Right atrium auricular region (tissue), 2 donors: ENCODE measurements around the gene EPHA7. TPM values are rescaled to one million over a fixed set of nuclear protein-coding genes. Genes with fewer than 3 reads are reported as not detected.

ENCODE experiments used
- DNase-seq: peaks from one replicate; pipeline ENCODE4 v3.0.0-alpha.2; 2019; ENCODE audit warnings: low spot score
- H3K27ac ChIP-seq, 2 donors: fragments of 200-600 bp; sonication (generic); 1 replicate in 1 of 2; 2 replicates in 1 of 2; pipeline ENCODE4 v1.5.1; 2016 to 2019
- H3K27me3 ChIP-seq, 2 donors: fragments of 200-600 bp; sonication (generic); one replicate each; pipeline versions ENCODE4 v1.5.1 to v1.6.0; 2017 to 2019
- H3K36me3 ChIP-seq: fragments of 200-600 bp; sonication (generic); one replicate; pipeline ENCODE4 v1.5.1; 2016
- H3K4me1 ChIP-seq, 2 donors: fragments of 200-600 bp; sonication (generic); one replicate each; pipeline versions ENCODE4 v1.5.1 to v1.6.0; 2017 to 2019
- H3K4me3 ChIP-seq, 2 donors: fragments of 200-600 bp; sonication (generic); 1 replicate in 1 of 2; 2 replicates in 1 of 2; pipeline ENCODE4 v1.5.1; 2017 to 2019; ENCODE audit warnings: mild to moderate bottlenecking in 1 of 2, moderate library complexity in 1 of 2
- H3K9me3 ChIP-seq, 2 donors: fragments of 200-600 bp; sonication (generic); one replicate each; pipeline ENCODE4 v1.5.1; 2019
- total RNA-seq, 2 donors: library from RNA; depleted of rRNA; stranded (reverse); fragments of >200 nt; gene quantifications; one replicate each; pipeline ENCODE4 v1.1.0, GENCODE V29; 2016
- TF ChIP-seq, protein P1 (sequence below), 2 donors: fragments of 200-600 bp; sonication (generic); IDR thresholded peaks; one replicate each; pipeline ENCODE4 v1.5.1; 2019; ENCODE audit warnings: antibody characterized with exemption in 2 of 2

The EPHA7 gene
- total RNA-seq, 2 donors from 2014 or later = 8.4 to 8.8 TPM

DNA sequence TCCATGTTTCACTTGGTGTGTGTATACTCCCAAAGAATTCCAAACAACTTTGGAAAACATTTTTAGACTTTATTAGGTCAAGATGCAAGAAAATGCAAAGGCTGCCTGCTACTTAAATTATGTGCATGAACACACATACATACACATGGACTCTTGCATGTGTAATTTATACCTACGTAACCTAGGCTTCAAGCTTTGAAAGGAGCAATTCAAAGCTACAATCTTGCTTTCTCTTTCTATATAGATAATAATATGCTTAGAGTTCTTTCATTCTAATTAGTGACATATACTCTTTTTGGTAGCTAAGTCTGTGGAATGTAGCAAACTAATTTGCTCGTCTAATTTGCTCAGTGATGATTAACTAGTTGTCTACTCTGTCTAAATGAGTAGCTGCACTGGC lies 146.5 kb downstream of the EPHA7 start:
- no peaks in the 10 kb centered on the region for H3K4me1 ChIP-seq
- H3K4me3 ChIP-seq = no peak overlapping the region
- H3K27me3 ChIP-seq = no peaks in the 10 kb centered on the region
- no peaks in the 10 kb centered on the region for H3K36me3 ChIP-seq
- no peak for DNase-seq
- TF ChIP-seq, protein P1, sequence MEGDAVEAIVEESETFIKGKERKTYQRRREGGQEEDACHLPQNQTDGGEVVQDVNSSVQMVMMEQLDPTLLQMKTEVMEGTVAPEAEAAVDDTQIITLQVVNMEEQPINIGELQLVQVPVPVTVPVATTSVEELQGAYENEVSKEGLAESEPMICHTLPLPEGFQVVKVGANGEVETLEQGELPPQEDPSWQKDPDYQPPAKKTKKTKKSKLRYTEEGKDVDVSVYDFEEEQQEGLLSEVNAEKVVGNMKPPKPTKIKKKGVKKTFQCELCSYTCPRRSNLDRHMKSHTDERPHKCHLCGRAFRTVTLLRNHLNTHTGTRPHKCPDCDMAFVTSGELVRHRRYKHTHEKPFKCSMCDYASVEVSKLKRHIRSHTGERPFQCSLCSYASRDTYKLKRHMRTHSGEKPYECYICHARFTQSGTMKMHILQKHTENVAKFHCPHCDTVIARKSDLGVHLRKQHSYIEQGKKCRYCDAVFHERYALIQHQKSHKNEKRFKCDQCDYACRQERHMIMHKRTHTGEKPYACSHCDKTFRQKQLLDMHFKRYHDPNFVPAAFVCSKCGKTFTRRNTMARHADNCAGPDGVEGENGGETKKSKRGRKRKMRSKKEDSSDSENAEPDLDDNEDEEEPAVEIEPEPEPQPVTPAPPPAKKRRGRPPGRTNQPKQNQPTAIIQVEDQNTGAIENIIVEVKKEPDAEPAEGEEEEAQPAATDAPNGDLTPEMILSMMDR (IDR thresholded peaks at IDR 0.05) = no peak
- no peak overlapping the region for H3K27ac ChIP-seq
- no peaks in the 10 kb centered on the region for H3K9me3 ChIP-seq

DNA sequence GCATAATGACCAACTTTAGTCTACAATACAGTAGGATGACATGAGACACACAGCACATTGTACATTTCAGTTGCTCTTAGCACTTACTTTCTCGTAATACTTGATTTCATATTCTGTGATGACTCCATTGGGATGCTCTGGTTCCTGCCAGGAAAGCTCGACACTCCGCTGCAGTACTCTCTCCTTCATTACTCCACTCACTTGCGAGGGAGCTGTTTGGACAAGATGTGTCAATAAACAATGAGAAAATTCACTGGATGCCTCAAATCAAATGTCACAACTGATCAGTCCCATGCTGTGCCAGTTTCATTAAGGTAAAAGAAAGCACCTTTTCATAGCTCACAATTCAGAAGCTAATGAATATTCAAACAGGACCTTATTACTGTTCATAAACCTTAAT lies 147.1 kb downstream of the EPHA7 start:
- H3K27ac ChIP-seq = no peak overlapping the region
- no peaks in the 10 kb centered on the region for H3K27me3 ChIP-seq
- no peaks in the 10 kb centered on the region for H3K4me1 ChIP-seq
- no peak for DNase-seq
- TF ChIP-seq, protein P1 (IDR thresholded peaks at IDR 0.05) = no peak
- H3K4me3 ChIP-seq = no peak overlapping the region
- no peaks in the 10 kb centered on the region for H3K9me3 ChIP-seq
- H3K36me3 ChIP-seq = no peaks in the 10 kb centered on the region

DNA sequence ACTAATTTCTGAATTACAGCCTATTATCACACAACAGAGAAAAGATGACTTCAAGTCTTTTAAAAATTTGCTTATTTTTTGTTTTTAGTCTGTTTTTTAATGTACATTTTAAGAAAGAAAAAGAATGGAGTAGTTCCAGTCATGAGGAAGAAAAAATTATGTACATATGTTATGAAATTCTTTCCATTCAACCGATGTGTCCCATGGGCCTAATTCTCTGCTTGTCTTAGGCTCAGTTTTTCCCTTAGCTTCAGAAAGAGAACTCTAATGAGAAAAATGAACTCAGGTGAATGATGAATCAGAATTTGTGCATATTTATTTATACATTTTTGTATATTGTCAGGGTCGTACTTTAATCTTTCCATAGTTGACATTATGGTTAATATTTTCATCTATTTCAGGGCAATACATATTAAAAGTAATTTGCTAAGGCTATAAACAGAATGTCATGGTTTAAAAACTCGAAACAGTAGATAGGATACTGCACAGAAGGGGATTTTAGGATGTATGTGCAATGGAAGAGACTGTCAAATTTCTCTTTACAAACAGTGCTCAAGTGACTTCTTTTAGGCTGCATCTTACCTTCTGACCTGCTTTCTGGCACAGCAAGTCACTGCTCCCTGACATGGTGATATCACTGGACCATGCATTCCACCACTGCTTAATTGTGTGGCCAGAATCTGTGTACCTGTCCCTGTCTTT lies 153.1 kb downstream of the EPHA7 start:
- Histone ChIP-seq H3K27me3 (no peaks in the 10 kb centered on the region), H3K4me3 (no peak overlapping the region), H3K9me3 (no peaks in the 10 kb centered on the region), H3K27ac (no peak overlapping the region), H3K36me3 (no peaks in the 10 kb centered on the region), H3K4me1 (no peaks in the 10 kb centered on the region)
- DNase-seq = no peak
- TF ChIP-seq, protein P1 (IDR thresholded peaks at IDR 0.05) = no peak

DNA sequence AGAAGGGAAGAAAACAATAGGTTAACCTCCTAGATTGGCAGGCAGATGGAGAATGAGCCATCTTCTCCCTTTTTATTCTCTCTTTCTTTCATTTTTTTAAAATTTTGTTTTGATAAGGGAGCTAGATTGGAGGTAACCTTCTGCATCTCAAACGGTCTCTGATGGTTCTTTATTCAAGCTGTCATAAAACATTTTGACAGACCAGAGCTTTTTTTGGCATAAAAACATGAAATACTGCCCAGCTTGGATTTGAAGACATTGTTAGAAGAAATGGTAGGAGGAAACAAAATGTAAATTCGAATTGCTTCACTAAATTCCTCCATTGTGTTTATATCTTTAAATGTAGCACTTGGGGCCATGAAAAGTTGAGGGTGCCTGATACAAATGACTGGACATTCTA lies 158.5 kb downstream of the EPHA7 start:
- Histone ChIP-seq H3K4me1 (no peaks in the 10 kb centered on the region), H3K36me3 (no peaks in the 10 kb centered on the region), H3K27ac (no peak overlapping the region), H3K9me3 (no peaks in the 10 kb centered on the region), H3K27me3 (no peaks in the 10 kb centered on the region), H3K4me3 (no peak overlapping the region)
- no peak for DNase-seq
- TF ChIP-seq, protein P1 (IDR thresholded peaks at IDR 0.05) = no peak

DNA sequence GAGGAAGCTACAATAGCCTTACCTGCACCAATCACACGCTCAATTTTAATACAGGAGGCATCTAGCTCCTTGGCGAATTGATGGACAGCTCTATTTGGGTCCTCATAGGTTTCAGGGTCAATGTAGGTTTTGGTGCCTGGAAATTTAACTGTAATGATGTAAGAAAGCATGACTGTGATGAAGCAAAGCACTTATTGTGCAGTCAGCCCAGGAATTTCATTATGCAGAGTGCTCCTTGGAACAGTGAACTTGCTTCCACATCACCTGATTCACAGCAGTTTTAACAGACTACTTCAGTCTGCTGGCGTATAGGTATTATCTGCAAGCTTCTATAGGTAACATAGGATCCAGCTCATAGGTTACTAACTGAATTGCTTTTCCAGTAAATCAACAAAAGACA lies 160.0 kb downstream of the EPHA7 start:
- no peaks in the 10 kb centered on the region for H3K9me3 ChIP-seq
- TF ChIP-seq, protein P1 (IDR thresholded peaks at IDR 0.05) = no peak
- no peaks in the 10 kb centered on the region for H3K36me3 ChIP-seq
- no peak for DNase-seq
- H3K4me3 ChIP-seq = no peak overlapping the region
- H3K27ac ChIP-seq = no peak overlapping the region
- H3K27me3 ChIP-seq = no peaks in the 10 kb centered on the region
- H3K4me1 ChIP-seq = no peaks in the 10 kb centered on the region

DNA sequence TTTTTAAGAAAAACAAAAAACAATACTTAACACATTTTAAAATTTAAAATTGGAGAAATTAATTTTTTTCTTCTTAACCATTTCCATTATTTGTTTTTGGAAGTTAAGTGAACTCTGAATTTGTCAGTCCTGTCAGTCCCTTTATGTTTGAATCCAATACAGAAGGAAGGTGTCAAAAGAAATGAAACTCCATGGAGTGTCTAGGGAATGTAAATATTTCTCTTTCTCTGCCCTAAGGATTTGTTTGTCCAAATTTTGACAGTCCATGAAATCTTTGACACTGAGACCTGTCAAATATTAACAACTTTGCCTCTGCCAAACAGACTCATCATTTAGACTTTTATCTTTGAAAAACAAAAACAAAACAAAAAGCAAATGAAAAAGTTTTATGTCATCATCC lies 166.4 kb downstream of the EPHA7 start:
- H3K9me3 ChIP-seq = no peaks in the 10 kb centered on the region
- TF ChIP-seq, protein P1 (IDR thresholded peaks at IDR 0.05) = no peak
- H3K27ac ChIP-seq = no peak overlapping the region
- no peak for DNase-seq
- H3K4me1 ChIP-seq = no peaks in the 10 kb centered on the region
- no peaks in the 10 kb centered on the region for H3K36me3 ChIP-seq
- H3K27me3 ChIP-seq = no peaks in the 10 kb centered on the region
- no peak overlapping the region for H3K4me3 ChIP-seq
